Measurements from ENCODE around the gene CISD3. TPM values are rescaled to one million over a fixed set of nuclear protein-coding genes. Genes with fewer than 3 reads are reported as not detected.
A peak's percentile ranks its signal among the peaks of the same experiment; 100 is the strongest.

CISD3 gene
- polyA plus RNA-seq, 1 experiment, result 17.1 TPM

- Histone ChIP-seq H3K4me3 (ENCODE audit: low read depth, low read length) (peak overlapping the region; percentile 90), H3K27me3 (ENCODE audit: control insufficient read depth, insufficient read depth, low read length) (no peaks in the 10 kb centered on the region), H3K36me3 (ENCODE audit: control insufficient read depth, insufficient read depth, low read length) (peaks cover 4% of the 10 kb centered on the region; the same call in 1 of the 2 replicates)
- no peak for TF ChIP-seq CTCF (IDR thresholded peaks at IDR 0.05; ENCODE audit: insufficient read depth, low read depth, low read length)
- ChIA-PET CTCF (interaction anchor here (0.6 to 2.6 kb wide), 5 partner anchors 11 to 75 kb away, joined by 3 to 8 read pairs (median 4); partner anchors contain the start of gene CISD3), POLR2A (no interaction called here)
- DNase-seq (ENCODE audit: low read depth), result no peak
Measured at GRCh38 chr17:38751144-38751807, 21.1 kb downstream of the CISD3 start.

GRCh38 chr17:38751808-38752307 lies 21.7 kb downstream of the CISD3 start:
- peaks cover 4% of the 10 kb centered on the region for H3K36me3 ChIP-seq (ENCODE audit: control insufficient read depth, insufficient read depth, low read length)
- TF ChIP-seq CTCF (IDR thresholded peaks at IDR 0.05; ENCODE audit: insufficient read depth, low read depth, low read length), result no peak
- no peaks in the 10 kb centered on the region for H3K27me3 ChIP-seq (ENCODE audit: control insufficient read depth, insufficient read depth, low read length)
- CTCF ChIA-PET, result interaction anchor here (0.6 to 2.6 kb wide), 5 partner anchors 10 to 75 kb away, joined by 3 to 8 read pairs (median 4); partner anchors contain the start of gene CISD3
- POLR2A ChIA-PET, result no interaction called here
- DNase-seq (ENCODE audit: low read depth), result peak; percentile 31
- H3K4me3 ChIP-seq (ENCODE audit: low read depth, low read length), result peak overlapping the region; percentile 90

GRCh38 chr17:38752308-38753070 lies 22.3 kb downstream of the CISD3 start, which contains the start of gene PSMB3:
Gene PSMB3, plus strand, starts transcription at chr17:38752741. Its CDS starts 86 bp downstream, at chr17:38752827.
- H3K36me3 ChIP-seq (ENCODE audit: control insufficient read depth, insufficient read depth, low read length), result peaks cover 4% of the 10 kb centered on the region
- H3K27me3 ChIP-seq (ENCODE audit: control insufficient read depth, insufficient read depth, low read length), result no peaks in the 10 kb centered on the region
- peak within 1 kb of the TSS; percentile 90 for H3K4me3 ChIP-seq (ENCODE audit: low read depth, low read length)
- peak; percentile 98 for DNase-seq (ENCODE audit: low read depth)
- no peak for TF ChIP-seq CTCF (IDR thresholded peaks at IDR 0.05; ENCODE audit: insufficient read depth, low read depth, low read length)
- ChIA-PET POLR2A (no interaction called here), CTCF (interaction anchor here (0.6 to 2.6 kb wide), 5 partner anchors 9 to 76 kb away, joined by 3 to 8 read pairs (median 4); partner anchors contain the start of gene CISD3)

- no peak for DNase-seq (ENCODE audit: low read depth)
- POLR2A ChIA-PET, result interaction anchor here (0.6 kb wide), 1 partner anchor 34 kb away, joined by 9 read pairs; no protein-coding TSS in a partner anchor
- no peak for TF ChIP-seq CTCF (IDR thresholded peaks at IDR 0.05; ENCODE audit: insufficient read depth, low read depth, low read length)
- peak overlapping the region; percentile 90 for H3K4me3 ChIP-seq (ENCODE audit: low read depth, low read length)
- no peaks in the 10 kb centered on the region for H3K27me3 ChIP-seq (ENCODE audit: control insufficient read depth, insufficient read depth, low read length)
- CTCF ChIA-PET, result interaction anchor here (2.6 kb wide), 1 partner anchor 23 kb away, joined by 8 read pairs; the partner anchor contains the start of gene CISD3
- H3K36me3 ChIP-seq (ENCODE audit: control insufficient read depth, insufficient read depth, low read length), result peaks cover 4% of the 10 kb centered on the region
Measured at GRCh38 chr17:38753071-38753506, 22.9 kb downstream of the CISD3 start.

Data from BJ (cell line).